Neural progenitor cell (in vitro differentiated cells): ENCODE measurements around the gene IL1RAPL1. TPM values are rescaled to one million over a fixed set of nuclear protein-coding genes. Genes with fewer than 3 reads are reported as not detected.

Experiments
- DNase-seq: peaks from one replicate; pipeline ENCODE4 v3.0.0-alpha.2; 2016; ENCODE audit warnings: low spot score
- H2AFZ ChIP-seq: fragments of 200-600 bp; sonication (generic); replicated peaks from 2 replicates; pipeline ENCODE4 v1.6.1; 2016; ENCODE audit warnings: antibody characterized with exemption
- H3F3A ChIP-seq: fragments of 200-600 bp; sonication (generic); 2 replicates; pipeline ENCODE4 v1.6.1; 2016; ENCODE audit warnings: antibody characterized with exemption, low read depth
- H3K27ac ChIP-seq: fragments of 200-600 bp; sonication (generic); 2 replicates; pipeline ENCODE4 v1.5.1; 2016; ENCODE audit warnings: mild to moderate bottlenecking
- H3K27me3 ChIP-seq: fragments of 200-600 bp; sonication (generic); 2 replicates; pipeline ENCODE4 v1.6.1; 2016; ENCODE audit warnings: mild to moderate bottlenecking, moderate library complexity
- H3K36me3 ChIP-seq: fragments of 200-600 bp; sonication (generic); 2 replicates; pipeline ENCODE4 v1.5.1; 2016
- H3K4me1 ChIP-seq: fragments of 200-600 bp; sonication (generic); 2 replicates; pipeline ENCODE4 v1.6.1; 2016; ENCODE audit warnings: mixed run types
- H3K4me2 ChIP-seq: fragments of 200-600 bp; sonication (generic); 2 replicates; pipeline ENCODE4 v1.6.1; 2016
- H3K4me3 ChIP-seq: fragments of 200-600 bp; sonication (generic); 2 replicates; pipeline ENCODE4 v1.5.1; 2016
- H3K79me2 ChIP-seq: fragments of 200-600 bp; sonication (generic); 2 replicates; pipeline ENCODE4 v1.6.1; 2016; ENCODE audit warnings: low read depth
- H3K9ac ChIP-seq: fragments of 200-600 bp; sonication (generic); 2 replicates; pipeline ENCODE4 v1.6.1; 2016
- H3K9me3 ChIP-seq: fragments of 200-600 bp; sonication (generic); 2 replicates; pipeline ENCODE4 v1.5.1; 2016; ENCODE audit warnings: low read depth
- H4K20me1 ChIP-seq: fragments of 200-600 bp; sonication (generic); 2 replicates; pipeline ENCODE4 v1.6.1; 2016; ENCODE audit warnings: low read depth
- H3K27ac Mint-ChIP-seq: 3 replicates; pipeline ENCODE4 v1.8.0; 2021; ENCODE audit warnings: mixed read lengths
- H3K27me3 Mint-ChIP-seq: 2 replicates; pipeline ENCODE4 v1.8.0; 2022; ENCODE audit warnings: low read depth, mild to moderate bottlenecking, inconsistent platforms, moderate library complexity, mixed read lengths; ENCODE audit not compliant: insufficient read depth
- H3K36me3 Mint-ChIP-seq: 3 replicates; pipeline ENCODE4 v1.8.0; 2021; ENCODE audit warnings: mixed read lengths
- H3K4me1 Mint-ChIP-seq: 3 replicates; pipeline ENCODE4 v1.8.0; 2021; ENCODE audit warnings: mixed read lengths
- H3K4me3 Mint-ChIP-seq: 3 replicates; pipeline ENCODE4 v1.8.0; 2021; ENCODE audit warnings: mild to moderate bottlenecking, moderate library complexity, mixed read lengths
- H3K9me3 Mint-ChIP-seq: 3 replicates; pipeline ENCODE4 v1.8.0; 2020; ENCODE audit warnings: mixed read lengths
- EZH2 ChIP-seq: fragments of 200-600 bp; sonication (generic); IDR thresholded peaks from 2 replicates; pipeline ENCODE4 v1.6.1; 2017; ENCODE audit warnings: antibody characterized with exemption, mild to moderate bottlenecking, moderate library complexity
- EZH2phosphoT487 ChIP-seq: fragments of 200-600 bp; sonication (generic); IDR thresholded peaks from 2 replicates; pipeline ENCODE4 v1.6.1; 2017; ENCODE audit warnings: antibody characterized with exemption
- total RNA-seq: library from RNA; depleted of rRNA; stranded (reverse); fragments of >200 nt; gene quantifications from 2 replicates; pipeline ENCODE4 v1.2.3, GENCODE V29; 2015; ENCODE audit warnings: low replicate concordance
- TF ChIP-seq, protein P1 (sequence below): fragments of 200-600 bp; sonication (generic); IDR thresholded peaks from 2 replicates; pipeline ENCODE4 v1.5.1; 2017; ENCODE audit warnings: antibody characterized with exemption, mild to moderate bottlenecking

The IL1RAPL1 gene
- total RNA-seq, 1 donor from 2014 or later = 13.4 TPM

DNA sequence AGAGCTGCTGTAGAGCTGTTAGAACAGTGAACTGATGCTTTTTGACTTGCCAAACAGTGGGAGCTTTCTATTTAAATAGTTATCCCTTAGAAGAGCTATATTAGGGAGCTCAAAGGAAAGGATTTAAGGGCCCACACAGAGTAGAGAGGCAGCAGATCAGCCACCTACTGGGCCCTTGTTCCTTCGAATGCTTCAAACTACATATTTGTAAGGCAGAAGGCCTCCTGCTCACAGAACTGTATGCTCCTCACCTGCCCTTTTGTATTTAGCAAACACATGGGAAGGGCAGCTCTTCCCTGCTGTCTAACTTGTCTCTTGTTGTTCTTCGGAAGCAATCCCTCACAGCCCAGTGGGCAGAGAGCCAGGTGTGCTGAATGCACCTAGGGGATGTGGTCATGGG lies 38.0 kb downstream of the IL1RAPL1 start:
- peaks cover 93% of the 10 kb centered on the region for H3K4me1 ChIP-seq
- Mint-ChIP-seq H3K27me3 (no peaks in the 10 kb centered on the region), H3K4me3 (no peak overlapping the region), H3K27ac (no peak overlapping the region), H3K4me1 (peaks cover 30% of the 10 kb centered on the region), H3K9me3 (no peaks in the 10 kb centered on the region), H3K36me3 (no peaks in the 10 kb centered on the region)
- no peak overlapping the region for H3K9ac ChIP-seq
- H3K4me2 ChIP-seq = peak overlapping the region; percentile 74
- peak; percentile 75 for DNase-seq
- no peaks in the 10 kb centered on the region for H3K27me3 ChIP-seq
- peak overlapping the region; percentile 31 for H3K4me3 ChIP-seq
- H3K79me2 ChIP-seq = peaks cover 39% of the 10 kb centered on the region
- H3F3A ChIP-seq = peaks cover 28% of the 10 kb centered on the region
- H2AFZ ChIP-seq = no peak overlapping the region
- H4K20me1 ChIP-seq = no peaks in the 10 kb centered on the region
- no peaks in the 10 kb centered on the region for H3K36me3 ChIP-seq
- H3K27ac ChIP-seq = peak overlapping the region; percentile 94
- no peaks in the 10 kb centered on the region for H3K9me3 ChIP-seq
- no peak for TF ChIP-seq EZH2
- no peak for TF ChIP-seq EZH2phosphoT487
- TF ChIP-seq, protein P1, sequence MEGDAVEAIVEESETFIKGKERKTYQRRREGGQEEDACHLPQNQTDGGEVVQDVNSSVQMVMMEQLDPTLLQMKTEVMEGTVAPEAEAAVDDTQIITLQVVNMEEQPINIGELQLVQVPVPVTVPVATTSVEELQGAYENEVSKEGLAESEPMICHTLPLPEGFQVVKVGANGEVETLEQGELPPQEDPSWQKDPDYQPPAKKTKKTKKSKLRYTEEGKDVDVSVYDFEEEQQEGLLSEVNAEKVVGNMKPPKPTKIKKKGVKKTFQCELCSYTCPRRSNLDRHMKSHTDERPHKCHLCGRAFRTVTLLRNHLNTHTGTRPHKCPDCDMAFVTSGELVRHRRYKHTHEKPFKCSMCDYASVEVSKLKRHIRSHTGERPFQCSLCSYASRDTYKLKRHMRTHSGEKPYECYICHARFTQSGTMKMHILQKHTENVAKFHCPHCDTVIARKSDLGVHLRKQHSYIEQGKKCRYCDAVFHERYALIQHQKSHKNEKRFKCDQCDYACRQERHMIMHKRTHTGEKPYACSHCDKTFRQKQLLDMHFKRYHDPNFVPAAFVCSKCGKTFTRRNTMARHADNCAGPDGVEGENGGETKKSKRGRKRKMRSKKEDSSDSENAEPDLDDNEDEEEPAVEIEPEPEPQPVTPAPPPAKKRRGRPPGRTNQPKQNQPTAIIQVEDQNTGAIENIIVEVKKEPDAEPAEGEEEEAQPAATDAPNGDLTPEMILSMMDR = no peak

DNA sequence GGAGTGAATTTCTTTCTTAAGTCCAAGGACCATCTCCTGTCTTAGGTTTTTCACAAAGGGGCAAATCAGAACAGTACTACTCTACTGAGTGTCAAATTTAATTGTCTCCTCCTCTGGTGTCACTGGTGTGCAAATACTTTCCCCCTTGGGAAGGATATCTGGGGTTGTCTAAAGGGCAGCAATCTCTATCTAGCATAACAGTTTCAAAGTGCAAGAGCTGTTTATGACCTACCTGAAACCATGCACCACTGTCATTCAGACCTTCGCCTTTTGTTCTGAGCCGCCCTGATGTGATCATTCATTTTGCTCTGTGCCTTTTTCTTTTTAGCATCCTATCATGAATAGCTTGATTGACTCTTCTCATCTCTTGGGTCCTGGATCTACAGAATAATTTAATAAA lies 39.3 kb downstream of the IL1RAPL1 start:
- H4K20me1 ChIP-seq = no peaks in the 10 kb centered on the region
- no peaks in the 10 kb centered on the region for H3K27me3 ChIP-seq
- no peaks in the 10 kb centered on the region for H3K36me3 ChIP-seq
- H3F3A ChIP-seq = peaks cover 28% of the 10 kb centered on the region
- Mint-ChIP-seq H3K36me3 (no peaks in the 10 kb centered on the region), H3K4me1 (peaks cover 30% of the 10 kb centered on the region), H3K27me3 (no peaks in the 10 kb centered on the region), H3K27ac (no peak overlapping the region), H3K4me3 (no peak overlapping the region), H3K9me3 (no peaks in the 10 kb centered on the region)
- peaks cover 89% of the 10 kb centered on the region for H3K4me1 ChIP-seq
- no peak for TF ChIP-seq EZH2phosphoT487
- H3K9ac ChIP-seq = no peak overlapping the region
- H3K4me2 ChIP-seq = no peak overlapping the region
- DNase-seq = no peak
- H3K27ac ChIP-seq = peak overlapping the region; percentile 94
- peaks cover 35% of the 10 kb centered on the region for H3K79me2 ChIP-seq
- H3K4me3 ChIP-seq = no peak overlapping the region
- no peaks in the 10 kb centered on the region for H3K9me3 ChIP-seq
- no peak overlapping the region for H2AFZ ChIP-seq

DNA sequence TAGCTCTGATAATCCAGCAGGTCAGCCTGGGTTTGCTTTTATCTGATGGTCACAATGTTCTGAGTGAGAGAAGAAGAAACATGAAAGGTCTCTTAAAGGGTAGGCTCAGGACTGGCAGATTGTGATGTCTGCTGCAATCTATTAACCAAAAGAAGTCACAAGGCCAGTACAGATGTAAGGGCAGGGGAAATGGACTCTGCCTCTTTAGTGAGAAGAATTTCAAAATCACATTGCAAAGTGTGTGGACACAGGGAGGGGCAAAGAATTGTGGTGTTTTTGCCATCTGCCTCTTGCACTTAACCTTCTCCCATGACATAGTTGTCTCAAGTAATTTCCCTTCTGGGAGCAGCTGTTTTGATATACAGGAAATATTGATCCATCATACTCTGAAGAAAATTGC lies 40.9 kb downstream of the IL1RAPL1 start:
- Histone ChIP-seq H3K4me3 (no peak overlapping the region), H3K79me2 (peaks cover 35% of the 10 kb centered on the region), H3K4me2 (no peak overlapping the region), H3F3A (peaks cover 27% of the 10 kb centered on the region), H3K36me3 (no peaks in the 10 kb centered on the region), H2AFZ (no peak overlapping the region), H3K9ac (no peak overlapping the region), H3K9me3 (no peaks in the 10 kb centered on the region), H3K27me3 (no peaks in the 10 kb centered on the region), H3K4me1 (peaks cover 73% of the 10 kb centered on the region), H3K27ac (no peak overlapping the region), H4K20me1 (no peaks in the 10 kb centered on the region)
- Mint-ChIP-seq H3K9me3 (peaks cover 2% of the 10 kb centered on the region), H3K27me3 (no peaks in the 10 kb centered on the region), H3K4me3 (no peak overlapping the region), H3K27ac (no peak overlapping the region), H3K4me1 (peaks cover 28% of the 10 kb centered on the region), H3K36me3 (no peaks in the 10 kb centered on the region)
- TF ChIP-seq EZH2phosphoT487 (no peak), EZH2 (no peak)
- TF ChIP-seq, protein P1 = no peak
- no peak for DNase-seq

DNA sequence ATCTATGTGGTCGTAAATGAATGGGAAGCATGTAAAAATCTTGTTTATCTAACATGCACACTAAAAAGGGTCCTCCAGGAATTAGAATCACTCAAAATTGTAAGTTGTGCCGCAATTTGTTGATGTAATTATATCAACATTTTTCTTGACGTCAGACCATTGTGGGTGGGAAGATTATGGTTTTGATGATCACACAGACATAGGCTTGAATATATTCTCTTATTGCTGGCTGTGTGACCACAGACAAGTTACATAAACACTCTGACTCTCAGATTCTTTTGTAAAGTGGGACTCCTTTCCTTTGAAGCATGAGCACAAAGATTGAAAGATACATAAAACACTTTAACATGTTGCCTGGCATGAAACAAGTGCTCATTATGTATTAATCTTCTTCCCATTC lies 51.5 kb downstream of the IL1RAPL1 start:
- Mint-ChIP-seq H3K27ac (no peak overlapping the region), H3K36me3 (no peaks in the 10 kb centered on the region), H3K27me3 (no peaks in the 10 kb centered on the region), H3K9me3 (peaks cover 16% of the 10 kb centered on the region), H3K4me3 (no peak overlapping the region), H3K4me1 (no peaks in the 10 kb centered on the region)
- Histone ChIP-seq H3K9me3 (peaks cover 5% of the 10 kb centered on the region), H3K9ac (no peak overlapping the region), H2AFZ (no peak overlapping the region), H3K4me1 (peaks cover 5% of the 10 kb centered on the region), H4K20me1 (no peaks in the 10 kb centered on the region), H3K27me3 (no peaks in the 10 kb centered on the region), H3K36me3 (no peaks in the 10 kb centered on the region), H3K27ac (no peak overlapping the region), H3F3A (peaks cover 18% of the 10 kb centered on the region), H3K4me3 (no peak overlapping the region), H3K4me2 (no peak overlapping the region), H3K79me2 (peaks cover 27% of the 10 kb centered on the region)
- no peak for DNase-seq
- TF ChIP-seq EZH2 = no peak
- TF ChIP-seq EZH2phosphoT487 = no peak
- TF ChIP-seq, protein P1 = no peak
